Endothelial cell of hepatic sinusoid (primary cell): ENCODE results near the gene ACAA1.

Experiments used
- in situ Hi-C: cut with HindIII; loops from 2 replicates; pipeline ENCODE4 v1.10.0; 2017; ENCODE audit warnings: low sequenced_read_pairs

The ACAA1 gene

DNA sequence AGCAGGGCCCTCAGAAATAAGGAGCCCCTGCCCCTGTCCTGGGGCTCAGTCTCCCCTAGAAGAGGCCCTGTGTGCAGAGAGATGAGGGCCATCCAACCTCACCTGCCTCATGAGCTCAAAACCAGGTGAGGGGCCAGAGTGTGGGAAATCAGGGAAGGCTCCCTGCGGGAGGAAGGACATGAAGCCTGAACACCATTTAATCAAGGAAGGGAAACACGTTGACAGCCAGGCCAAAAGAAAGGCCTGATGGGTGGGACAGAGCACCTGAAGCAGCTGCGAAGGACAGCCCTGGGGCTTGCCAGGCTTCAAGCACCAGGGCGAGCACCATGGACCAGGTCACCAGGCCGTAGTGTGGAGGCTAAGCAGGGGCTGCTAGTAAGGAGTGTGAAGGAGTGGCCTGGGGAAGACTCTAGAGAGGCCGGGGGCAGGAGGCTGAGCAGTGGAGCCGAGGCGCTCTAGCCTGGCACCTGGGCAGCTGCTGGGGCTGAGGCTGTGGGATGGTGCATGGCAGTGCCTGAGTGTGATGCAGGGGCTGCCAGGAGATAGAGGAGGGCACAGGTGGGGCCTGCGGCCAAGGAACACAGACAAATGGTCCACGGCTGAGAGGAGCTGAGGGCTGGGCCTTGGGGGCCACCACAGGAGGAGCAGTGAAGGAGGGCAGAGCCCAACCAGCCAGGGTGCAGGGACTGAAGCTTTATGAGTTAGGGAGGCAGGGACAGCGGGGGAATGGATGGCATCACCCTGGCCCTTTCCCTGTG is 16.1 kb downstream of the ACAA1 start:
- in situ Hi-C loops, result no loop called here

DNA sequence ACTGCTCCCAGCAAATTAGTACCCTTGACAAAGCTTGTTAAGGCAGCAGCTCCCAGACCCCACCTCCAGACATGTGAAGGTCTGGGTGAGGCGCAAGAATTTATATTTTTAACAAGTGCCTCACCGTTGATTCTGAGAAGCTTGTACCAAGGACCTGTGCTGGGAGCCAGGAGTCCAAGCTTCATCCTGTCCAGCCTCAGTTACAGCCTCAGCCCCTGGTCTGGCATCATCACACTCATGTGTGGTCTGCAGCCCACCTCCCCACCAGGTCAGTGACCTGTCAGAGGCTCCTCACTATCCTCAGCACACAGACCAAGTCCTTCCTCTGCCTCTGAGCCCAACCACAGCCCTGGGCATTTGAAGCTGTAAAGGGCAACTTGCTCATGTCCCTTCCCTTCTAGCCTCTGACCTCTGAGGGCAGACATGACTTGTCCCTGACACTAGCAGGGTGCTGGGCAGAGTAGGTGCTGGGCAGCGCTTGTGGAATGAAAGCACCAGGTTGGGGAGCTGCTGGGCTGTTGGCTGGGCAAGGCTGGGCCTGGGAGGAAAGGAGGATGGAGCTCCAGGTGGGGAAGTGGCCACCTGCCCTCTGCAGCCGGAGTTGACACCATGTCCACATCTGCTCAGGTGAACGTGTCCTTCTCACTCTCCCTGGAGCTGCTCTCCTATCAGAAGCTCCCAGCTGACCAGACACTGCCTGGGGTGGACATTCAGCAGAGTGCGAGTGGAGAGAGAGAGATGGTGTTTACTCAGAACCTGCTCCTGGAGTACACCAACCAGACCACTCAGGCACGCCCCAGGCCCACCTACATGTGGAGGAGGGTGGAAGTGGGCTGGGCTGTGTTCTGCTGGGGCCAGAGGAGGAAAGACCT is 16.9 kb downstream of the ACAA1 start:
- in situ Hi-C loops, result no loop called here

DNA sequence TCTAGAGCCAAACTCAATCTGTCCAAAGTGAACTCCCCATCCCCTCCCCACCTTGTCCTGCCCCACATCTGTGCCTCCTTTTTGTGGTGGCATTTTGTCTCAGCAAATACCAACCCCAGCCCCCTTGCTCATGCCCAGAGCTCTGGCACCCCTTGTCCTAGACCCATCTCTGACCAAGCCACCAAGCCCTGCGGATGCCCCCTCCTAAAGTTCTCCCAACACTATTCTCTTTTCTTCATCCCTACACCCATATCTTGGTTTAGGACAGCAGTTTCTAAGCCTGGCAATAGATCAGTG is 17.7 kb downstream of the ACAA1 start:
- in situ Hi-C loops, result no loop called here

DNA sequence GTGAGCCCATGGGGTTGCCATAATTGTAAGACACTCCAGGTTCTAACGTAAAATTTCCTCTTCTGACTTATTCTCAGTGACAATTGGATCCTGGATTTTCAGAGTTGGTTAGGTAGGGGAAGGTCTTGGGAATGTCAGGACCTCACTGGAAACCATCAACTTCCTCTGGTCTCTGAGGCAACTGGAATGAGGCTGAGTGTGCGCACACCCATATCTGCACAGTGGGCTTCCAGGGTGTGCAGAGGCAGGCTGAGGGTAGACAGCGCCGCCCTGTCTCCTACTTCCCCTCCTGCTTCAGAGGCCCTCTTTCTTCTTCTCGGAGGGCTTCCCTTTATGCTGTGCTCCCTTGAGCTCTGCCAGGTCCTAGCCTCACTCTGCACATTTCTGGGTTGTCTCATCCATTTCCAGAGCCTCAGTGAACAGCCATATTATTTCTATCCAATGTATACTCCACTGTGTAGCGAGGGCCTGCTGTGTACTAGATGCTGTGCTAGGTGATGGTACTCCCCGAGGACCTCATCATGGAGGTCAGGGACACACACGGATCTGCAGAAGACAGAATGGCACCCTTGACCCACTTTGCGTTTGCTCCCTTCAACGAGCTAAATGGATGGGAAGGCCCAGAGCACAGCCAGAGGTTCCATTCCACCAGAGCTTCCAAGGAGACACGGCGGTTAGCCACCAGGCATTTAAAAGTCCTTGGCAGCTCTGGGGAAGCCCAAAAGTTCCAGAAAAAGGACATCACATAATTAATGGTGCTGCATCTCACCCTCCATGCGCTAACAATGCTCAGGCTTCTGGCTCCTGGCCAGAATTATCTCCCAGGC is 18.3 kb downstream of the ACAA1 start:
- in situ Hi-C loops, result no loop called here

DNA sequence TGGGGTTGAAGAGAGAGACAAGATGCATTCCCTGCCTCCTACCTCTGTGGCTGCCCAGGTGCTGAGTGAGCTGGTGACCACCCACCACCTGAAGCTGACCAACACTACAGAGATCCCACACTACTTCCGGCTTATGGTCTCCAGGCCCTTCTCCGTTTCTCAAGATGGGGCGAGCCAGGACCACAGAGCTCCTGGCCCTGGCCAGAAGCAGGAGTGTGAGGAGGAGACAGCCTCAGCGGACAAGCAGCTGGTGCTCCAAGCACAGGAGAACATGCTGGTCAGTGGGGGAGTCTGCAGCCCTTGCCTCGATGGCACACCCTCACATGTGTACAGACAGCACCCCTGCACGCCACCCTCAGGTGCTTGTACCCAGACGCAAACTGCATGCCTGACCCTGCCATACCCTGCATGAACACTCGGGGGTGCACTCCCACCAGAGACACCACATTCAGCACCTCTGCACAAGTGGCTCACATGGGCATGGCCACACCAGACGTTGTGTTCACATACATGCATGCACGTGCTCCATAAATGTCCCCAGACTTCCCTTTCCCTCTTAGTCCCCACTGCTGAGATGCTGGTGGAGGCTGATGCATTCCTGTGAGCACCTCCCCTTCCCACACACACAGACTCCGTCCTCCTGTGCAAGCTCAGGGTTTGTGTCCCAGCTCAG is 19.0 kb downstream of the ACAA1 start:
- in situ Hi-C loops, result no loop called here

DNA sequence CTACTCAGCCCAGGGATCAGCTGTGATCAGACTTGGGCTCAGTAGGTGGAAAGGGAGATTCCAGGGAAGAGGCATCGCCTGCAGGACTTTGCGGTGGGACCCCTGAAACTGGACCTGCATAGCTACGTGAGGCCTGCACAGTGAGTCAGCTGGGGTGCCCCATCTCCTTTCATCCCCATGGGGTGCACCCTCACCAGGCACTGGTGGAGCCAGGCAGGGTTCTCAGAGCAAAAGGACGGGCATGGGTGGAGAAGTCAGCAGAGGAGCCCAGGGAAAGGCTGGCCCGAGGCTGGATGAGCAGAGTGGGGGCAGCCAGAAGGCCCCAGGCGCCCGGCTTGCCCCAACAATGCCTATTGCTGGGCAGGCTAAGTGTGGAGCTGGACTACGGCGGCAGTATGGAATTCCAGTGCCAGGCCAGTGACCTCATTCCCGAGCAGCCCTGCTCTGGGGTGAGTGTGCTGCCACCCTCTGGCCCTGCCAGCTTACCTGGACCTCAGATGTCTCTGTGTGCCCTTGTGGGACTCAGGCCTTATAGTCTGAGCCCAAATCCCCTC is 19.7 kb downstream of the ACAA1 start:
- in situ Hi-C loops, result no loop called here

DNA sequence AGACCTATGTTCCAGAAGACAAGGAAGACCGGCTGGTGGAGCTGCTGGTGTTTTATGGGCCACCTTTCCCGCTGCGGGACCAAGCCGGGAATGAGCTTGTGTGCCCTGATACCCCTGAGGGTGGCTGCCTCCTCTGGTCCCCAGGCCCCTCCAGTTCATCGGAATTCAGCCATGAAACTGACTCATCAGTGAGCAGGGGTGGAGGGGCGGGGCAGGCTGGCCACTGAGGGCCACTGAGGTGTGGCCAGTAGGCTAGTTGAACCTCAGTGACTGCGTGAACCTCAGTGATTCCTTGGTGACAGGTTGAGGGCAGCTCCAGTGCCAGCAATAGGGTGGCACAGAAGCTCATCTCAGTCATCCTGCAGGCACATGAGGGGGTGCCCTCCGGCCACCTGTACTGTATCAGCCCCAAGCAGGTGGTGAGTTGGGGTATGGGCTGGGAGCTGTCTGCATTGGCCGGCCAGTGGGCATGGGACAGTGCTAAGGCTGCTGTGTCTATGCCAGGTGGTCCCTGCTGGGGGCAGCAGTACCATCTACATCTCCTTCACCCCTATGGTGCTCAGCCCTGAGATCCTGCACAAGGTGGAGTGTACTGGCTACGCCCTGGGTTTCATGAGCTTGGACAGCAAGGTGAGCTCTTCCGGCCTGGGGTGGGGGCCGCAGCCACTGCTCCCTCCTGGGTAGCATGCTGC is 20.3 kb downstream of the ACAA1 start:
- in situ Hi-C loops, result no loop called here

DNA sequence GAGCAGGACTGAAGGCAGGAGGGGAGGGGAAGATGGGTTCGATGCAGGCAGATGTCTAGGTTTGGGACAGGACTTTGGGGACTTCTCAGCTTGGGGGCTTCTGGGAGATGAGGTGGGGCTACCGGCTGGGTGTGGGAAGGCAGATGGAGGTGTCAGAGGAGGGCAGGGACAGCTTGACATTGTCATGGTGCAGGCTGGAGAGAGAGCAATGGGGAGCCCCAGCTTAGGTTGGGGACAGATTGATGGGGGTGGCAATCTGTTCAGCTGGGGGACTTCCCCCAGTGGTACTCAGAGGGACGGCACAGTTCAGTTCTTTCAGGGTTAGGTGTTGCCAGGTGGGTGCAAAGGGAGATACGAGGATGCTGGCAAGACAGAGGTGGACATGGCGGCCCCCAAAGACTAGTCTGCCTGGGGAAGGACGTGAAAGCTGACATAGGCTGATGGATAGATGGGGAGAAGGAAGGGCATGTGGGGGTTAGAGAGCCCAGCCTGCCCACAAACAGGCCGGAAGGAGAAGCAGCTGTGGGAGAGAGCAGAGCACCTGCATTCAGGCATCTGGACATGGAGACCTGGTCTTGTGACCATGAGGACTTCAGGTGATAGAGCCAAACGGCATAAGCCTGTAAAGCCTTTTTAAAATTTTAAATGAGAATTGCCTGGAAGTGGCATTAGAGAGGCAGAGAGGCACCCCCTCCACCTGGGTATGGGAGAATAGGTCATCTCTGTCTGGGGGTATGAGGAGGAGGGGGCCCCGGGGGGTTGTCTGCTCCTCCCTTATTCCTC is 21.1 kb downstream of the ACAA1 start:
- in situ Hi-C loops, result no loop called here

DNA sequence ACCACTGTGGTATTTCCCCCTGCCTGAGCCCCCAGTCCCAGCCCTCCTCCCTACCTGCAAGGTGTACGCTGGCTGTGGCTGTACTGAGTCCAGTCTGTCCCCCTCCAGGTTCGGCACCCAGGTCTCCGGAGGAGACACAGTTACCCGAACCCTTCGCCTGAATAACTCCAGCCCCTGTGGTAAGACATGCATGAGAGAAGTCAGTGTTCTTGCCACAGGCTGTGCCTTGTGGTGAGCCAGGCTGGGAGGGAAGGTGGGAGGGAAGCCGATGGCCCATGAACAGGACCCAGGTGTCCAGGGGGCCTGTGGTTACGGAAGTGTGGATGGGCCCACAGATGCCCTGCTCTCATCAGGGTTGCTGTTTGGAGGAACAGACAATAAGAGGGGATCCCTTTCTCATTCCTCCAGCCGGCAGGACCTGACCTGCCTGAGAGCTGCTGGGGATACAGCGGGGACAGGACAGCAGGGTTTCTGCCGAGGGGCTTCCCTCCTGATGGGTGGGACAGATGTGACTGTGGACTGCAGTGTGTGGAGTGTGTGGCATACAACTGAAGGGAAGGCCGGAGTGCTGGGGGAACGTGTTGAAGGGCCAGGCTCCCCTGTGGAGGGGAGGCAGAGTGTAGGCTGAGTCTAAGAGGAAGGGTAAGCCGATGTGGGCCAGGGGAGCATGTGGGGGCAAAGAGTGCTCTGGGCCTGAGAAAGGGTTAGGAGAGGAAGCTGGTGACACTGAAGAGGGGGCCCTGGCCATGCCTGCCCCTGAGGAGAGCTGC is 21.9 kb downstream of the ACAA1 start:
- in situ Hi-C loops, result no loop called here

DNA sequence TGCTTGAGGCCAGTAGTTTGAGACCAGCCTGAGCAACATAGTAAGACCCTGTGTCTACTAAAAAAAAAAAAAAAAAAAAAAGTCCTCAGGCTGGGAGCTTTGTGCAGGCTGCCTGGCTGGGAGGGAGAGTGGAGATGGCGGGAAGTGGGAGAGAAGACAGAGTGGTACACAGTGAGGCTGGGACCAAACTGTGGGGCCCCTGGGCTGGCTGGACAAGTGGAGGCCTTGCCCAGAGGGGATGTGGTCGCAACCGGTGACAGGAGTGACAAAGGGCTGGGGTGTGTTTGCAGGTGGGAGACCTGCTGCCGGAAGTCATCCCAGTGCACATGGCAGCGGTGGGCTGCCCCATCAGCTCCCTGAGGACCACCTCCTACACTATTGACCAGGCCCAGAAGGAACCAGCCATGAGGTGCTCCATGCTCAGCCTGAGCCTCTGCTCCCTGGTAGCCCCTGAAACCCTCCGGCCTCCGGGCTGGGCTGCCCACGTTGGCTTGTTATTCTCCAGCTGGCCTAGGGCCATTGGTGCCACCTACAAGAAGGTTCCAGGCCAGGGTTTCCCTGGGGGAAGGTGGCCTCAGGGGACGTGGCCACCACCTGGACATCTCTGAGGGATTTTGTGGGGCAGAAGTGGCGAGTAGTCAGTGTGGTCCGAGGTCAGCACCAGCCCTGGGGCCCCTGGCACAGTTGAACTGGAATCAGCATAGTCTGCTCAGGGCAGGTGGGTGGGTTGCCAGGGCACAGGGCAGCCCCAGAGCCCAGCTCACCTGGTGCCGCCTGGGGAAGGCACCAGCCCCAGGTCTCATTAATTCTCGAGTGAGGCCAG is 22.7 kb downstream of the ACAA1 start:
- in situ Hi-C loops, result no loop called here

DNA sequence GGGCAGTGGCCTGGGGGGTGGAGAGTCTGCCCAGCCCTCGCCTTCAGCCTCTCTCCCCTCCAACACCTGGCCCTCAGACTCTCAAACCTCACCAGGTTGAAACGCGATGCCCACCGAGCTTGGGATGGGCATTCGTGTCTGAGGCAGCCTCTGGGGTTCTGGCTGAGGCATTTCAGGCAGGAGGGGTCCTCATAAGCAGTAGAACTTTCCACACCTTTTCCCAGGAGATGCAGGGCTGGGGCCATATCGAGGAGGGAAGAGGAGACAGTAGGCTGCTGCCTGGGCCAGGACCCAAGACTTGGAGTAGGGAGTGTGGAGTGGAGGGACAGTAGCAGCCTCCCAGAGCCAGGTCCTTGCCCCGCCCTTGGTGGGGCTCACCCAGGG is 24.6 kb downstream of the ACAA1 start:
- in situ Hi-C loops, result no loop called here

DNA sequence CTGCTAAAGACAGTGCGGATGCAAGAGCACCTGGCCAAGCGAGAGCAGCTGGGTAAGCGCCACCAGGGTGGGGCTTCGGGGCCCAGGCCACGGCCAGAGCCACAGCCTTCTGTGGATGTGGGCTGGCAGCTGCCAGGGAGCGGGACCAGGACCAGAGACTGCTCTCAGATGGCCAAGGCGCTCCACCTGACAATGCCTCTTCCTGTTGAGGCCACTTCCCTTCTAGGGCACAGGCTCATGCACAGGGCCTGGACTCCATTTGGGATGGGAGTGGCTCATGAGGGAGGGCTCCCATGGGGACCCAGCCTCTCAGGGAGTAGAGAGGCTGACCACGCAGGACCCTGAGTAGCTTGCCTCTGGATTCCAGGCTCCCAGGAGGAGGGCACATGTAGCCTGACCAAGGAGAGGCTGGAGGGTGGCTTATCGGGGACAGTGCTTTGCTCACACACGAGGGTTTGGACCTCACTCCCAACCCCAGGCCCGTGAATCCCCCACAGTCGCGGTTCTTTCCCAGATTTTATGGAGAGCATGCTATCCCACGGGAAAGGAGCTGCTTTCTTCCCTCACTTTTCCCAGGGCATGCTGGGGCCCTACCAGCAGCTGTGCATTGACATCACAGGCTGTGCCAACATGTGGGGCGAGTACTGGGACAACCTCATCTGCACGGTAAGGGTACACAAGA is 25.1 kb downstream of the ACAA1 start:
- in situ Hi-C loops, result no loop called here

DNA sequence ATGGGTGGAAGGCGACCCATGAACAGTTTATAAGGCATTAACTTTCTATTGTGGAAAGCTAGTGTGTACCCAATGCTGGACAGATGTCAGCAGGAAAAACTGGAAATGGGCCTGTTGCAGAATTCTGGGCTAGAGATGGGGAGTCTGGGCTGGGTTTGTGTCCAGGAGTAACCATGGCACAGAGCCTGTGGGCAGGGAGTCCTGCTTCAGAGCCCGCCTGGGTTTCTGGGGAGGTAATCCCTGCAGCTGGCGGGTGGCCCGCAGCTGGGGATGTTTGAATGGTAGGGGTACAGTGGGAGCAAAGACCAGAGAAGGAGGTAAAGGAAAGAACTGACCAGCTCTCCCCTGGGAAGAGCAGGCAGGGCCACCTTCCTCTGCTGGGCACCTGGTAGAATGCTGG is 25.7 kb downstream of the ACAA1 start:
- in situ Hi-C loops, result no loop called here

DNA sequence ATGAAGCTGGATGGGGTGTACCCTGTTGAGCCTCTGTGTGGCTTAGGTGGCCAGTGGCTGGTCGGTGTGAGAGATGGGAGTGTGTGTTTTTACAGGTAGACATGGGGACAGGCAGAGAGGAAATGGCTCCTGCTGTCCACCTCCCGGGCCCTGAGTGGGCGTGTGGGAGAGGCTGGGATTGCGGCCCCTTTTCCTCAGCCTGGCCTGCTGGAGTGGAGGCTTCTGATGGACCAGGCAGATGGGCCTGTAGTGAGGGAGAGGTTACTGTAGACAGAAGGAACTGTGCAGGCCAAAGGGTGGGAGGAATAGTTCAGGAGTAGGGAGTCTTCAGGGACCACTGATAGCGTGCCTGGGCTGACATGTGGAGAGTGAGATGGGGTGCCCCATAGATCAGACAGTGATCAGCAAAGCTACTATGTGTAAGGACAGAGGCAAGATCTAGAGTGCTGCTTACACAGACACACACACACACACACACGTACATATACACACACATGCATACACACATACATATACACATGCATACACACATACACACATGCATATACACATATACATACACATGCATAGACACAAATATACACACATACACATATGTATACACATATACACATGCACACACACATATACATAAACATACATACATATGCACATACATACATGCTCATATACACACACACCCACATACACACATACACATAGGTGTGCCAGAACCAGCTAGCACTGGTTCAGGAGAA is 26.4 kb downstream of the ACAA1 start:
- in situ Hi-C loops, result no loop called here

DNA sequence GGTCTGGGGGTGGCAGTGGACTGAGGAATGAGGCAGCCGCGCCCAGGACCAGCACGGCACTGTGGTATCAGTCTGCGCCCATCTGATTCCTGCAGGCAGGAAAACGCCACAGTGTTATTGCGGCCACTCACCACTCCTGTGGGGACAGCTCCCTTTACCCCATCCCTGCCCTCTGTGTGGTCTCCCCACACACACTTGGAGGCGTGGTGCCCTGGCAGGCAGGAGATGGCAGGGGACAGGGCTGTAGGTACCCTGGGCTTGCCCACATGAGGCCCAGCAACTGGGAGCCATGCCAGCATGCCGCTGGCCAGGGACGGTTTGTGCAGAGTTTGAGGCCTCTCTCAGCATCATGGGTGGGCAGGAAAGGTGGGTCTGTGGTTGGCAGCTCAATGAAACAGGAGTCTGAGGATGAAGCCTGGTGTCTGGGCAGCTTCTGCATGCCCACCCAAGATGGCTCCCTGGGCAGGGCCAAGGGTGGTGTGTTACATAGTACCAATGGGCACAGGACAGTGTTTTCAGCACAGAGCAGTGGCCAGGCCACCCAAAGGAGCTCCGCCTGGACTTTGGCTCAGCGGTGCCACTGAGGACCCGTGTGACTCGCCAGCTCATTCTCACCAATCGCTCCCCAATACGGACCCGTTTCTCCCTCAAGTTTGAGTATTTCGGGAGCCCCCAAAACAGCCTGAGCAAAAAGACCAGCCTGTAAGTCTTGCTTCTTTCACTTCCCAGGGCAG is 27.2 kb downstream of the ACAA1 start:
- in situ Hi-C loops, result no loop called here
